Liver (tissue), 9 donors: ENCODE measurements around the gene PYCR2. TPM values are rescaled to one million over a fixed set of nuclear protein-coding genes. Genes with fewer than 3 reads are reported as not detected.
"Not testable (repeated sequence)": the region's sequence is repeated elsewhere in the genome, so short reads cannot be mapped to it uniquely, and the experiment has no call there.

Experiments used
- DNase-seq: peaks from one replicate; pipeline ENCODE4 v3.0.0-alpha.2; 2017; ENCODE audit warnings: low spot score
- H3K27ac ChIP-seq, 2 donors: one replicate each; pipeline ENCODE4 v1.7.0; 2013; ENCODE audit warnings: inconsistent platforms in 2 of 2, low read length in 2 of 2, control low read depth in 1 of 2, low read depth in 1 of 2, mild to moderate bottlenecking in 1 of 2
- H3K27me3 ChIP-seq, 4 donors: one replicate each; pipeline versions ENCODE4 v1.6.1 to v1.7.0; 2013; ENCODE audit warnings: low read length in 3 of 4, inconsistent platforms in 1 of 4, mild to moderate bottlenecking in 1 of 4, moderate library complexity in 1 of 4; ENCODE audit not compliant: control insufficient read depth in 4 of 4, insufficient read depth in 4 of 4
- H3K36me3 ChIP-seq, 4 donors: one replicate each; pipeline versions ENCODE4 v1.6.1 to v1.7.0; 2013; ENCODE audit warnings: low read length in 3 of 4, mild to moderate bottlenecking in 3 of 4, low read depth in 1 of 4, moderate library complexity in 1 of 4; ENCODE audit not compliant: control insufficient read depth in 4 of 4, insufficient read depth in 3 of 4
- H3K4me1 ChIP-seq, 4 donors: one replicate each; pipeline versions ENCODE4 v1.6.1 to v1.7.0; 2013; ENCODE audit warnings: low read length in 3 of 4, mild to moderate bottlenecking in 3 of 4, moderate library complexity in 1 of 4; ENCODE audit not compliant: control insufficient read depth in 4 of 4, insufficient read depth in 4 of 4
- H3K4me3 ChIP-seq, 3 donors: one replicate each; pipeline versions ENCODE4 v1.6.1 to v1.7.0; 2013; ENCODE audit warnings: low read length in 3 of 3, control low read depth in 1 of 3, low read depth in 1 of 3, mild to moderate bottlenecking in 1 of 3
- H3K9ac ChIP-seq, 2 donors: one replicate each; pipeline ENCODE4 v1.7.0; 2013; ENCODE audit warnings: low read length in 2 of 2, mild to moderate bottlenecking in 2 of 2, moderate library complexity in 2 of 2, control low read depth in 1 of 2, low read depth in 1 of 2
- H3K9me3 ChIP-seq, 4 donors: one replicate each; pipeline versions ENCODE4 v1.6.1 to v1.7.0; 2013; ENCODE audit warnings: low read length in 3 of 4; ENCODE audit not compliant: control insufficient read depth in 4 of 4
- FOXA1 ChIP-seq: IDR thresholded peaks from 2 replicates; pipeline ENCODE4 v1.6.1; 2016; ENCODE audit warnings: antibody characterized with exemption
- FOXA2 ChIP-seq: IDR thresholded peaks from 2 replicates; pipeline ENCODE4 v1.6.1; 2016; ENCODE audit warnings: antibody characterized with exemption
- GABPA ChIP-seq, 2 donors: IDR thresholded peaks in 1 of 2; conservative IDR thresholded peaks in 1 of 2; 2 replicates each; pipeline ENCODE4 v1.6.1; 2016; ENCODE audit warnings: antibody characterized with exemption in 2 of 2, mild to moderate bottlenecking in 1 of 2, moderate library complexity in 1 of 2
- HNF4A ChIP-seq, 2 donors: conservative IDR thresholded peaks; 2 replicates each; pipeline ENCODE4 v1.6.1; 2016; ENCODE audit warnings: antibody characterized with exemption in 2 of 2, mild to moderate bottlenecking in 2 of 2
- HNF4G ChIP-seq: IDR thresholded peaks from 2 replicates; pipeline ENCODE4 v1.6.1; 2016; ENCODE audit warnings: antibody characterized with exemption
- JUND ChIP-seq, 2 donors: IDR thresholded peaks; 2 replicates each; pipeline ENCODE4 v1.6.1; 2016; ENCODE audit warnings: antibody characterized with exemption in 2 of 2
- MAX ChIP-seq: IDR thresholded peaks from 2 replicates; pipeline ENCODE4 v1.6.1; 2016; ENCODE audit warnings: antibody characterized with exemption
- NR2F2 ChIP-seq: IDR thresholded peaks from 2 replicates; pipeline ENCODE4 v1.6.1; 2016; ENCODE audit warnings: antibody characterized with exemption
- RAD21 ChIP-seq, 2 donors: IDR thresholded peaks; 2 replicates each; pipeline ENCODE4 v1.6.1; 2016; ENCODE audit warnings: antibody characterized with exemption in 2 of 2, mild to moderate bottlenecking in 2 of 2
- RXRA ChIP-seq, 2 donors: IDR thresholded peaks; 2 replicates each; pipeline ENCODE4 v1.6.1; 2017 to 2018; ENCODE audit warnings: antibody characterized with exemption in 2 of 2, mild to moderate bottlenecking in 1 of 2
- SP1 ChIP-seq: IDR thresholded peaks from 2 replicates; pipeline ENCODE4 v1.6.1; 2018; ENCODE audit warnings: antibody characterized with exemption, mild to moderate bottlenecking
- TAF1 ChIP-seq: conservative IDR thresholded peaks from 2 replicates; pipeline ENCODE4 v1.6.1; 2016; ENCODE audit warnings: antibody characterized with exemption, mild to moderate bottlenecking
- YY1 ChIP-seq: IDR thresholded peaks from 2 replicates; pipeline ENCODE4 v1.6.1; 2016; ENCODE audit warnings: antibody characterized with exemption, mild to moderate bottlenecking
- WGBS: extraction: QIAGEN DNeasy Blood & Tissue Kit; methylation state at CpG from one replicate; pipeline ENCODE4 v1.1.7; 2013; 5-methylcytosine and 5-hydroxymethylcytosine counted together
- polyA plus RNA-seq, 2 donors: library from polyadenylated mRNA; stranded (reverse) in 1 of 2; unstranded in 1 of 2; fragments of 200-250 nt in 1 of 2; fragments of >200 nt in 1 of 2; fragmentation: Nextera tagmentation in 1 of 2; extraction: Ambion mirVana in 1 of 2; gene quantifications; one replicate each; pipeline versions ENCODE4 v1.2.1 to v1.2.3, GENCODE V29; 2013 to 2015
- total RNA-seq, 2 donors: library from RNA; depleted of rRNA; stranded (reverse); fragments of >200 nt; gene quantifications; one replicate each; pipeline ENCODE4 v1.2.3, GENCODE V29; 2014
- TF ChIP-seq, protein P1 (sequence below): IDR thresholded peaks from 2 replicates; pipeline ENCODE4 v1.6.1; 2016; ENCODE audit warnings: antibody characterized with exemption, mild to moderate bottlenecking
- TF ChIP-seq, protein P2 (sequence below): IDR thresholded peaks from 2 replicates; pipeline ENCODE4 v1.6.1; 2016; ENCODE audit warnings: antibody characterized with exemption
- TF ChIP-seq, protein P3 (sequence below): IDR thresholded peaks from 2 replicates; pipeline ENCODE4 v1.6.1; 2016; ENCODE audit warnings: antibody characterized with exemption
- donor health status: healthy.
- donor health status: healthy.
- donor health status: healthy.
- donor health status: healthy.
- donor health status: healthy.

The PYCR2 gene
- total and polyA plus RNA-seq, 4 donors: 16.8 to 41.0 (median 33.0) TPM

DNA sequence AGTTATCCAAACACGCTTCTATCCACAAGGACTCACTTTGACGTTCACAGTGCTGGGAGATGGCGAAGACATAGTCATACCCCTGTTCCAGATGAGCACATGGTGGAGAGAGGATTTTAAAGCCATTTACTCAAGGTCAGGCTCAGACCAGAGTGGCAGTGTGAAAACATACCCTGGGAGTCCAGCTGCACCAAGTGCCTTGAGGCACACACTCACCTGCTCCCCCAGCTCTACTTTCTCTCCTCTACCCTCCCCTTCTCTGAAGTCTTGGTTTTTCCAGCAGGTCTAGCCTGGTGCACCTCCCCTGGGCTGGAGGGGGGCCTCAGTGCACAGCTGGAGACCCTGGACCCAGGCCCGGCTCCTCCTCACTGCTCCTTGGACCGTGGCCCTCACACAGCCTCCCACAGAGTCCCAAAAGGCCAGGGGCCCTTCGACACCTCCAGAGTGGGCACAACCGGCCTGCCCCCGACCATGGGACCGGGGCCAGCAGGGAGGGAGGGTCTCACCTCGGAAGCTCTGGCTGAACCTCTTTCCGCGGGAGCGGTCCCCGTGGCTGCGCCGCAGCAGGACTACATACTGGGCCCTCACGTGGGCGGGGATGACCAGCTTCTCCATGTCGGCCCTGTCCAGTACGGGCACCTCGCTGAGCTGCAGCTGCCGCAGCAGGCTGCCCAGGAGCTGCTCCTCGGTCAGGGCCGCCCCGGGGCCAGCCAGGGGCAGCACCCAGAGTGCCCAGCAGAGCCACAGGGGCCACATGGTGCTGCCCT is 16.5 kb upstream of the PYCR2 start:
- no peak for DNase-seq
- no peak overlapping the region for H3K9ac ChIP-seq

DNA sequence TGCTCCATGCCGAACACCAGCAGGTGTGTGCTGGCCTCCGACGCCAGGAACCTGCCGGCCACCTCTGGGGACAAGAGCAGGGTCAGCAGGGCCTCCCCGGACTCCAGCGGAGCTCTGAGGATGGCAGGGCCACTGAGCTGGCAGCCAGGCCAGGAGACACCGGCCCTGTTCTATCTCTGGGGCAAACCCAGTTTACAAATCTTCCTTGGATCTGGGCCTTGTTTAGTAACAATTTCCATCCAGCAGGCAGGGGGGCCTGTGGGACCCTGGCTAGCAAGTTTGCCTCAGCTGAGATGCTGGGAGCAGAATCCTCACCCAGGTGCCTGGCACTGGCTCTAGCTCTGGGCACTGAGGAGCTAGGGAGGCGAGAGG is 15.9 kb upstream of the PYCR2 start:
- not testable (repeated sequence) for H3K4me3 ChIP-seq

More for the DNA sequence above, 16.5 kb upstream of the PYCR2 start:
- Histone ChIP-seq H3K4me1 (peaks cover 0 to 2% (median 0%) of the 10 kb centered on the region in 4 donors), H3K27me3 (no peaks in the 10 kb centered on the region), H3K36me3 (no peaks in the 10 kb centered on the region), H3K4me3 (no peak overlapping the region), H3K9me3 (no peaks in the 10 kb centered on the region), H3K27ac (no peak overlapping the region)
- TF ChIP-seq HNF4A (conservative IDR thresholded peaks at IDR 0.05) (no peak), RXRA (IDR thresholded peaks at IDR 0.05) (no peak), RAD21 (IDR thresholded peaks at IDR 0.05) (no peak), SP1 (no peak), TAF1 (no peak), MAX (no peak), HNF4G (no peak), FOXA2 (no peak), YY1 (no peak), GABPA (IDR thresholded peaks at IDR 0.05 in 1 of 2, conservative IDR thresholded peaks at IDR 0.05 in 1 of 2) (no peak), NR2F2 (no peak), JUND (IDR thresholded peaks at IDR 0.05) (no peak), FOXA1 (no peak)
- TF ChIP-seq, protein P1, sequence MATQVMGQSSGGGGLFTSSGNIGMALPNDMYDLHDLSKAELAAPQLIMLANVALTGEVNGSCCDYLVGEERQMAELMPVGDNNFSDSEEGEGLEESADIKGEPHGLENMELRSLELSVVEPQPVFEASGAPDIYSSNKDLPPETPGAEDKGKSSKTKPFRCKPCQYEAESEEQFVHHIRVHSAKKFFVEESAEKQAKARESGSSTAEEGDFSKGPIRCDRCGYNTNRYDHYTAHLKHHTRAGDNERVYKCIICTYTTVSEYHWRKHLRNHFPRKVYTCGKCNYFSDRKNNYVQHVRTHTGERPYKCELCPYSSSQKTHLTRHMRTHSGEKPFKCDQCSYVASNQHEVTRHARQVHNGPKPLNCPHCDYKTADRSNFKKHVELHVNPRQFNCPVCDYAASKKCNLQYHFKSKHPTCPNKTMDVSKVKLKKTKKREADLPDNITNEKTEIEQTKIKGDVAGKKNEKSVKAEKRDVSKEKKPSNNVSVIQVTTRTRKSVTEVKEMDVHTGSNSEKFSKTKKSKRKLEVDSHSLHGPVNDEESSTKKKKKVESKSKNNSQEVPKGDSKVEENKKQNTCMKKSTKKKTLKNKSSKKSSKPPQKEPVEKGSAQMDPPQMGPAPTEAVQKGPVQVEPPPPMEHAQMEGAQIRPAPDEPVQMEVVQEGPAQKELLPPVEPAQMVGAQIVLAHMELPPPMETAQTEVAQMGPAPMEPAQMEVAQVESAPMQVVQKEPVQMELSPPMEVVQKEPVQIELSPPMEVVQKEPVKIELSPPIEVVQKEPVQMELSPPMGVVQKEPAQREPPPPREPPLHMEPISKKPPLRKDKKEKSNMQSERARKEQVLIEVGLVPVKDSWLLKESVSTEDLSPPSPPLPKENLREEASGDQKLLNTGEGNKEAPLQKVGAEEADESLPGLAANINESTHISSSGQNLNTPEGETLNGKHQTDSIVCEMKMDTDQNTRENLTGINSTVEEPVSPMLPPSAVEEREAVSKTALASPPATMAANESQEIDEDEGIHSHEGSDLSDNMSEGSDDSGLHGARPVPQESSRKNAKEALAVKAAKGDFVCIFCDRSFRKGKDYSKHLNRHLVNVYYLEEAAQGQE: no peak
- TF ChIP-seq, protein P2, sequence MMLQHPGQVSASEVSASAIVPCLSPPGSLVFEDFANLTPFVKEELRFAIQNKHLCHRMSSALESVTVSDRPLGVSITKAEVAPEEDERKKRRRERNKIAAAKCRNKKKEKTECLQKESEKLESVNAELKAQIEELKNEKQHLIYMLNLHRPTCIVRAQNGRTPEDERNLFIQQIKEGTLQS: no peak
- TF ChIP-seq, protein P3, sequence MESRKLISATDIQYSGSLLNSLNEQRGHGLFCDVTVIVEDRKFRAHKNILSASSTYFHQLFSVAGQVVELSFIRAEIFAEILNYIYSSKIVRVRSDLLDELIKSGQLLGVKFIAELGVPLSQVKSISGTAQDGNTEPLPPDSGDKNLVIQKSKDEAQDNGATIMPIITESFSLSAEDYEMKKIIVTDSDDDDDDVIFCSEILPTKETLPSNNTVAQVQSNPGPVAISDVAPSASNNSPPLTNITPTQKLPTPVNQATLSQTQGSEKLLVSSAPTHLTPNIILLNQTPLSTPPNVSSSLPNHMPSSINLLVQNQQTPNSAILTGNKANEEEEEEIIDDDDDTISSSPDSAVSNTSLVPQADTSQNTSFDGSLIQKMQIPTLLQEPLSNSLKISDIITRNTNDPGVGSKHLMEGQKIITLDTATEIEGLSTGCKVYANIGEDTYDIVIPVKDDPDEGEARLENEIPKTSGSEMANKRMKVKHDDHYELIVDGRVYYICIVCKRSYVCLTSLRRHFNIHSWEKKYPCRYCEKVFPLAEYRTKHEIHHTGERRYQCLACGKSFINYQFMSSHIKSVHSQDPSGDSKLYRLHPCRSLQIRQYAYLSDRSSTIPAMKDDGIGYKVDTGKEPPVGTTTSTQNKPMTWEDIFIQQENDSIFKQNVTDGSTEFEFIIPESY: no peak
- WGBS: 94% methylated on average over 25 of the region's 25 CpGs

DNA sequence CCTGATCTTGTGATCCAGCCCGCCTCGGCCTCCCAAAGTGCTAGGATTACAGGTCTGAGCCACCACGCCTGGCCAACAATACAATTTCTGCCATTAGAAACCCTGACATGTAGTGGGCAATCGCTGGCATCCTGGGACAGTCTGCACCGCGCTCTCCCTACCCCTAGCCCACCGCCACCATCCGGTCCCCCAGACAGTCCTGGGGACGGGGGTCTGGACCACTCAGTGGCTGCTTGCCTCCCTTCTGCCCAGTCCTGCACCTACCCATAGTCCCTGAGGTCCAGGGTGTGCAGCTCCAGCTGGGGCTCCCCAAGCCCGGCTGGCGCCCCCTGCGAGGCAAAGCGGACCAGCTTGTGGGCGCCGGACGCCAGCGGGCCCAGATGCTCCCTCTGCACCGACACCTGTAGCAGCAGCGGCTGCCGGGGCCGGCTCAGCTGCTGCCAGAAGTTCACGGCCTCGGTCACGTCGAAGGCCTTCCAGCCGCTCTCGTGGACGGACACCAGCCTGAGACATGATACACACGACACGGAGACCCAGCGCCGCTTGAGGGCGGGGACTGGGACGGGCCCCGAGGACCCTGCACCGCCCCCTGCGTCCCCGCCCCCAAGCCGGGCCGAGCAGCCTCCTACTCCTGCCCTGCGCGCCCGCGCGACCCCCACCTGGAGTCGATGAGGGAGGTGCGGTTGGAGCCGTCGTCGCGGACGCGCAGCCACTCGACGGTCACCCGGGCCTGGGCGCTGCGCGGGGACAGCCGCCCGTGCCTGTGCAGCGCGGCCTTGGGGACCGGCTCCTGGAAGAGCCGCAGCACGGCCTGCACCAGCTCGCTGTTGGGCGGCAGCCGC is 15.3 kb upstream of the PYCR2 start:
- H3K4me3 ChIP-seq, H3K27ac ChIP-seq, DNase-seq, H3K27me3 ChIP-seq, H3K36me3 ChIP-seq, H3K9ac ChIP-seq, H3K9me3 ChIP-seq, H3K4me1 ChIP-seq: not testable (repeated sequence)
- 47% methylated on average over 62 of the region's 69 CpGs for WGBS

More for the DNA sequence above, 15.9 kb upstream of the PYCR2 start:
- H3K36me3 ChIP-seq, H3K9me3 ChIP-seq, DNase-seq, H3K27me3 ChIP-seq, H3K9ac ChIP-seq, H3K27ac ChIP-seq, H3K4me1 ChIP-seq: not testable (repeated sequence)
- 80% methylated on average over 8 of the region's 8 CpGs for WGBS
